GM12865 (cell line): ENCODE measurements around the gene SKP1.
"Not testable (repeated sequence)": the region's sequence is repeated elsewhere in the genome, so short reads cannot be mapped to it uniquely, and the experiment has no call there.

Source experiments
- DNase-seq: peaks from one replicate; pipeline ENCODE4 v3.0.0; 2010; ENCODE audit warnings: low read depth
- H3K4me3 ChIP-seq: 2 replicates; pipeline ENCODE4 v1.5.1; 2011; ENCODE audit warnings: mild to moderate bottlenecking, low read depth, low read length, control low read depth
- CTCF ChIP-seq: IDR thresholded peaks from 2 replicates; pipeline ENCODE4 v1.5.1; 2011; ENCODE audit warnings: low read length, control low read depth, low read depth, inconsistent platforms; ENCODE audit not compliant: insufficient read depth; ENCODE audit errors: missing control alignments

The SKP1 gene

GRCh38 chr5:134174841-134175839 is 1.6 kb downstream of the SKP1 start:
- TF ChIP-seq CTCF = no peak
- peak overlapping the region; percentile 87 for H3K4me3 ChIP-seq
- DNase-seq = peak; percentile 14

- no peak for DNase-seq
- H3K4me3 ChIP-seq = no peak overlapping the region
- TF ChIP-seq CTCF = no peak
Measured at GRCh38 chr5:134171972-134172371, 4.8 kb downstream of the SKP1 start.

- no peak overlapping the region for H3K4me3 ChIP-seq
- no peak for TF ChIP-seq CTCF
- DNase-seq = no peak
Measured at GRCh38 chr5:134162592-134162991, 14.2 kb downstream of the SKP1 start.

GRCh38 chr5:134161513-134162395 is 15.0 kb downstream of the SKP1 start:
- DNase-seq = no peak
- H3K4me3 ChIP-seq = no peak overlapping the region
- no peak for TF ChIP-seq CTCF

GRCh38 chr5:134153657-134154056 is 23.1 kb downstream of the SKP1 start:
- H3K4me3 ChIP-seq = no peak overlapping the region
- no peak for TF ChIP-seq CTCF
- no peak for DNase-seq

- DNase-seq = no peak
- TF ChIP-seq CTCF = no peak
- H3K4me3 ChIP-seq = no peak overlapping the region
Measured at GRCh38 chr5:134153241-134153640, 23.5 kb downstream of the SKP1 start.

- DNase-seq, H3K4me3 ChIP-seq: not testable (repeated sequence)
Measured at GRCh38 chr5:134152173-134152832, 24.4 kb downstream of the SKP1 start.
